A549 treated with CpdA at 1 μM for 4 hours (cell line): ENCODE data around the gene GGT7. TPM values are rescaled to one million over a fixed set of nuclear protein-coding genes. Genes with fewer than 3 reads are reported as not detected.

Experiments
- total RNA-seq: library from RNA; stranded (reverse); fragments of 200-300 nt; extraction: Qiagen RNA extraction; gene quantifications from 5 replicates; pipeline ENCODE4 v1.2.3, GENCODE V29; 2022; ENCODE audit warnings: low read depth

The GGT7 gene, protein sequence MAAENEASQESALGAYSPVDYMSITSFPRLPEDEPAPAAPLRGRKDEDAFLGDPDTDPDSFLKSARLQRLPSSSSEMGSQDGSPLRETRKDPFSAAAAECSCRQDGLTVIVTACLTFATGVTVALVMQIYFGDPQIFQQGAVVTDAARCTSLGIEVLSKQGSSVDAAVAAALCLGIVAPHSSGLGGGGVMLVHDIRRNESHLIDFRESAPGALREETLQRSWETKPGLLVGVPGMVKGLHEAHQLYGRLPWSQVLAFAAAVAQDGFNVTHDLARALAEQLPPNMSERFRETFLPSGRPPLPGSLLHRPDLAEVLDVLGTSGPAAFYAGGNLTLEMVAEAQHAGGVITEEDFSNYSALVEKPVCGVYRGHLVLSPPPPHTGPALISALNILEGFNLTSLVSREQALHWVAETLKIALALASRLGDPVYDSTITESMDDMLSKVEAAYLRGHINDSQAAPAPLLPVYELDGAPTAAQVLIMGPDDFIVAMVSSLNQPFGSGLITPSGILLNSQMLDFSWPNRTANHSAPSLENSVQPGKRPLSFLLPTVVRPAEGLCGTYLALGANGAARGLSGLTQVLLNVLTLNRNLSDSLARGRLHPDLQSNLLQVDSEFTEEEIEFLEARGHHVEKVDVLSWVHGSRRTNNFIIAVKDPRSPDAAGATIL
- total RNA-seq: 6.5 to 8.1 TPM (median 7.1 TPM) in 5 replicates

DNA sequence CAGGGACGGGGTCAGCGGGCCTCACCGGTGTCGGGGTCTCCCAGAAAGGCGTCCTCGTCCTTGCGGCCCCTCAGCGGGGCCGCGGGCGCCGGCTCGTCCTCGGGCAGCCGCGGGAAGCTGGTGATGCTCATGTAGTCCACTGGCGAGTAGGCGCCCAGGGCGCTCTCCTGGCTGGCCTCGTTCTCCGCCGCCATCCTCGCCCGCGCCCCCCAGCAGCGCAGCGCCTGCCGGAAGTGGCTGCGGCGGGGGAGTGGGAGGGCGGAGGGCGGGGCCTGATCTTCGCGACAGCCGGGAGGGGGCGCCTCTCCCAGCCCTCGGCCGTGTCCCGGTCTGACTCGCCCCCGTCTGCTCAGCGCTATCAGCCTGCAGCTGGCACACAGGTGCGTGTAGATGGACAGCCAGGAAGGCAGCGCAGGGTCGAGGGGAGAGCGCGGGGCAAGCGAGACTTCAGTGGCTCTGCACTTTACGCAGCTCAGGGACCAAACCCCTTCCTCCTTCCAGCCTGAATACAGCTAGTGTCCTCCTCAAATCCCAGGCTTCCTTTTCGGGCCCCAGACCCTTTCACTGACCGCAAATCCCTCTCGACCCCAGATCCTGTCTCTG, at the start of gene GGT7:
TSS of gene GGT7 (minus strand) at position 235 of the 603 bp plus-strand sequence. CDS start at position 194, 41 bp downstream.

DNA sequence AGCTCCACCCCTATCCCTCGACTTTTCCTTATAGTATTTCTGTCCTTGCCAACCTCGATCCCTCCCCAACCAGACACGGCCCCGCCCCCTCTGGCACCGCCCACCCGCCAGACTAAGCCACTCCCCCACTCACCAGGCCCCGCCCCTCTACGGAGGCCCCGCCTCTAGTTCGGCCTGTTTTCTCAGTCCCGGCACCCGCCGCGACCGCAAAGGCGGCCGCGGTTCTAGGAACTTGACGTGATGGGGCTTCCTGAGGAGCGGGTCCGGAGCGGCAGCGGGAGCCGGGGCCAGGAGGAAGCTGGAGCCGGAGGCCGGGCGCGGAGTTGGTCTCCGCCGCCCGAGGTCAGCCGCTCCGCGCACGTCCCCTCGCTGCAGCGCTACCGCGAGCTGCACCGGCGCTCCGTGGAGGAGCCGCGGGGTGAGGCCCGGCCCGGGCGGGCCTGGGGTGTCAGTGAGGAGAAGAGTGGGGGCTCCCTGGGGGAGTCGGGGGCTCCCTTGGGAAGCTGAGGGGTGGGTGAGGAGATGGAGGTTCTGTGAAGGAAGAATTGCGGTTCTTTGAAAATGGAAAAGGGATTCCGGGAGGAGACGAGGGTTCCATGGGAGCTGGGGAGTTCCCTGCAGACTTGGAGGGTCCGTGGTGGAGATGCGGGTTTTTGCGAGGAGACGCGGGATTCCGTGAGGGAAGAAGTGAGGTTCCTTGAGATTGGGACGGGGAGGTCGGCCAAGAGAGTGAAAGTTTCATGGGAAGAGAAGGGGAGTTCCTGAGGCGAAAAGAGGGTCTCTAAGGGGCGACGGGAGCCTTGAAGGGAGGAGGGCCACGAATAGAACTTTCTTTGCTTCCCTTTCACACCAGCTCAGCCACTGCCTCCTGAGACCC, 4.0 kb upstream of the GGT7 start, which contains the start of gene ACSS2:
TSS of gene ACSS2 (plus strand) at position 207 of the 877 bp plus-strand sequence. CDS start at position 241, 34 bp downstream.

DNA sequence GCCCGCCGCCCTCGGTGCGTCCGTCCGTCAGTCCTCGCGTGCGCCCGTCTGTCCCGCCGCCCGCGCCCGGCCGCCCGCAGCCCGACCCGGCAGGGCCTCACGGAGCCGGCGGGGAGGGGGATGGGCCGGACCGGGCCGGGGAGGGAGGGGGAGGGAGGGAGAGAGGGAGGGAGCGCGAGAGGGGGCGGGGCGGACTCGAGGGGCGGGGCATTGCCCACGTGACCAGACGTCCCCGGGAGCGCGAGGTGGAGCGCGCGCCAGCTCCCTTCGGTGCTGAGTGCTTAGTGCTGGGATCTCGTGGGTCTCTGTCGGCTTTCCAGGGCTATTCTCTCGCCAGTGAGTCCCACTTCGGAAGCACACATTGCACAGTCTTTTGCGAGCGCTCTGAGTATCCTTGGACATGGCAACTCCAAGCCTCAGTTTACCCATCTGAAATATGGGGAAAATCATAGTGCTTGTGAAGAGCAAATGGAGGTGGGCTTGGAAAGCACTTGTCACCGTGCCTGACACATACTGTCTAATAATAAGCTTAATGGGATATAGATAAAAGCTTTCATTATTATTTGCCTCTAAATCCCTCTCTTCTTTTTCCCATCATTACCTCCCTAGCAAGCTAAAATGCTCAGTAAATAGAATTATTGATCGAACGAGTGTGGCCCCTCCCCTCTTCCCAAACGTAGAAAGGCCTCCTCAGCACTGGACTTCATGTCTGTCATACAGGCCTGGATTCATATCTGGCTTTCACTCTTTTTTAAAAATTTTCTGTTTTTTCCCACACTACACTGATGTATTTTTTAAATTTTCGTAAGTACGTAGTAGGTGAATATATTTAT, 46.9 kb downstream of the GGT7 start, which contains the start of gene NCOA6:
TSS of gene NCOA6 (minus strand) at position 122 of the 833 bp plus-strand sequence. CDS start 43,296 bp downstream, outside the sequence.

Other genes with a start within 250 kb of the GGT7 start
- gene PIGU, start 195.8 kb downstream of the GGT7 start, total RNA-seq: 23.9 to 30.3 TPM (median 29.1 TPM) in 5 replicates
- gene TP53INP2, start 168.5 kb downstream of the GGT7 start, total RNA-seq: 5.9 to 7.4 TPM (median 6.9 TPM) in 5 replicates
- gene NCOA6, start 47.2 kb downstream of the GGT7 start, total RNA-seq: 16.9 to 21.0 TPM (median 18.9 TPM) in 5 replicates
- gene ACSS2, start 3.8 kb upstream of the GGT7 start, total RNA-seq: 8.7 to 10.1 TPM (median 9.1 TPM) in 5 replicates
- 52.5 to 61.5 TPM (median 57.1 TPM) in 5 replicates for gene GSS, start 83.0 kb upstream of the GGT7 start, total RNA-seq
- 0.02 to 0.20 TPM (median 0.06 TPM) in 4 of 5 replicates, not detected in the other for gene MYH7B, start 83.0 kb upstream of the GGT7 start, total RNA-seq
- 52.0 to 59.2 TPM (median 57.5 TPM) in 5 replicates for gene TRPC4AP, start 220.0 kb upstream of the GGT7 start, total RNA-seq